Stimulated activated CD8-positive, alpha-beta memory T cell treated with anti-CD3 and anti-CD28 coated beads, Interleukin-7, amount 100 ng/mL, for 4 hours (primary cell): ENCODE data around the gene LRRTM4.

Experiments used
- DNase-seq, 2 donors: peaks; one replicate each; pipeline ENCODE4 v3.0.0-alpha.2; 2020; ENCODE audit warnings: low read depth in 2 of 2

Gene LRRTM4

GRCh38 chr2:77521931-77522470, at the start of gene LRRTM4:
Gene LRRTM4, minus strand, starts transcription at chr2:77522376.
- no peak for DNase-seq

DNA sequence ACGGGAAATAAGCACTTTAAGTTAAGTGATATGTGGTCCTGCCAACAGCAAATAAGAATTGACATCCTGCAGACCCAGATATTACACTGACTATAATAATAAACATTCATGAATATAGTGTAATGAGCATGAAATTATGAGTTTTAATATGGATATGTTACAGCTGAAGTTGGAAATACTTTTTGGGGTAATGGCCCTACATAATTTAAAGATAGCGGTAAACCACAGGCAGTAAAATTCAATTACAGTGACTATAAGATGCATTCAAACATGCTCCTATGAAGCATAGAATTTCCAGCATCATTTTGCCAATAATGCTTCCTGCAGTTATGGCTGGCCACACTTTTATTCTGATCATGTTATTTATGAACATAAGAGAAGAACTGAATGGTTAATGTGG, 49.4 kb upstream of the LRRTM4 start:
- DNase-seq, result no peak

GRCh38 chr2:77567723-77568122, 45.5 kb upstream of the LRRTM4 start:
- DNase-seq, result no peak

- DNase-seq, result no peak
Observed at GRCh38 chr2:77566582-77566981, 44.4 kb upstream of the LRRTM4 start.

DNA sequence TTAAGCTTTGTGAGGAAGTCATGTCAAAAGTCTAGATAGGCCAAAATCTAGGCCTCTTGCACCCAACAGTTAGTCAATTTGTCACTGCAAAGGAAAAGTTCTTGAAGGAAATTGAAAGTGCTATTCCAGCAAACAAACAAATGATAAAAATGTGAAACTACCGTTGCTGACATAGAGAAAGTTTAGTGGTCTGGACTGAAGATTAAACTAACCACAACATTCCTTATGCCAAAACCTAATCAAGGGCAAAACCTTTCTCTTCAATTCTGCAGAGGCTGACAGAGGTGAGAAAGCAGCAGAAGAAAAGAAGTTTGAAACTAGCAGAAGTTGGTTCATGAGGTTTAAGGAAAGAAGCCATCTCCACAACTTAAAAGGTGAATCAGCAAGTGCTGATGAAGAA, 44.0 kb upstream of the LRRTM4 start:
- DNase-seq, result no peak

GRCh38 chr2:77552956-77553355, 30.8 kb upstream of the LRRTM4 start:
- no peak for DNase-seq

DNA sequence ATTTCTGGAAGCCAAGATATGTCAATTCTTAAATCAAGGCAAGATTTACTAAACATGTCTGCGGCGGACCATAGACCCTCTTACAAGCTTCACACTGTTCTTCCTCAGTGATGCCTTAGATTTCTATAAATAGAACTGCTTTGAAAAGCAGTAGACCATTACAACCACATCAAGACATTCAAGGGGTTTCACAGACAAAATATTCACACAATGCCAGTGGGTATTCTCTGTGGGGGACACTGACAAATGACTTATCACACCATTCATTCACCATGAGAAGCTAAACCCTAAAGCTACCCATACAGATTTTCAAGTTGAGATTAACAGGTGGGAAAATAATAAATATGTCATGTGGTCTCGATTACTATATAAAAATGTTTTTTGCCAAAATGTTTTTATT, 15.9 kb upstream of the LRRTM4 start:
- DNase-seq, result no peak

DNA sequence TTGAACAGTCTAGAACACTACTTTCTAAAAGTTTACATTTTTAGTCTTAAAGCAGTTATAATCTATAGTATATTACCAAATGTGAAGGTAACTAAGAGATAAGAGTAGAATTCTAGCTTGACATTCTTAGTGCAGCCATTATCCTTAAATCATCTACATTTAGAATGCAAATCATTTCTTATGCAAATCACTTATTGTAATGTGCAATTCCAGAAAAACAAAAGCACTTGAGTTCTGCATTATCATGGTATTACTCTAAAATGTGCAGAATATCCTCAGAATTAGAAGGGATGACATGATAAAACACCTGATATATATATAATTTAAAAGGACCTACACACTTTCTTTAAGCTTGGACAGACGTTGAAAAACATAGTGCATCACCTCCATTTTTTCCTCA, 712 bp upstream of the LRRTM4 start:
- no peak for DNase-seq

- no peak for DNase-seq
Observed at GRCh38 chr2:77521548-77521891, 656 bp downstream of the LRRTM4 start.

DNA sequence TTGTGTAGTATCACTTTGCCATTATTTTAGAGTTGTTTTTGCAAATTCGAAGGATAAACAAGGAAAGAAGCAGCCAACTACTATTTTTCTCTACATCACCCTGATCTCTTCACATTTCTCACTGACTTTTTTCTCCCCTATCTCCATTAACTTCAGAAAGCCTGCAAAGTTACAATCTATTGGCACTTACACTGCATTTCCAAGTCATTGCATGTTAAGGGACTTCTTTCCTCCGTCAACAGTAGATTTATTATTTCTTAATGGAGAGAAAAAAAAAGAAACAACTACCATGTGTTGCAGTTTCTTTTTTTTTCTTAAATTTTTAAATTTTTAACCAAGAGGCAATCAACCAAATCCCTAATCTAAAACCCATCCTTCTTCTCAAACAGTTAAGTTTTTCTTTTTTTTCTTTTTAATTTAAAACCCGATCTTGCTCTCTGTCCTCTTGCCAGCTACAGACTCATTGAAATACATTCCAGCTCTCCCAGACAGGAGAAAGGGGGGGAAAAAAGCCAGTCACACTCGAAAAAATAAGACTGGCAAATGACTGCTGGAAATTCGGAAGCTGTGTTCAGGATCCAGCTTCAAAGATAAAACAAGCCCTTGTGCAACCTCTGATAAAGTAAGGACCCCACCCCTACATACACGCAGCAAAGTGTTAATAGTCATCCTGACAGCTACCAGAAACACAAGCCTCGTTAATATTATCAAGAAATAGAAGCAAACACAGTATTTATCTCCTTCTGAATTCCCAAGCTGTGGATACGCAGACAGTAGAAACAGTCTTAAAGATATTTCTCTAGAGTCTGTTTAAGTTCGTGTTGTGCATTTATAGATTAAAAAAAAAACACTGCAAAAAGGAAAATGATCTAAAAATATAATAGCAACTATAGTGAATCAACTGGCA, 1.3 kb downstream of the LRRTM4 start:
- DNase-seq, result no peak

DNA sequence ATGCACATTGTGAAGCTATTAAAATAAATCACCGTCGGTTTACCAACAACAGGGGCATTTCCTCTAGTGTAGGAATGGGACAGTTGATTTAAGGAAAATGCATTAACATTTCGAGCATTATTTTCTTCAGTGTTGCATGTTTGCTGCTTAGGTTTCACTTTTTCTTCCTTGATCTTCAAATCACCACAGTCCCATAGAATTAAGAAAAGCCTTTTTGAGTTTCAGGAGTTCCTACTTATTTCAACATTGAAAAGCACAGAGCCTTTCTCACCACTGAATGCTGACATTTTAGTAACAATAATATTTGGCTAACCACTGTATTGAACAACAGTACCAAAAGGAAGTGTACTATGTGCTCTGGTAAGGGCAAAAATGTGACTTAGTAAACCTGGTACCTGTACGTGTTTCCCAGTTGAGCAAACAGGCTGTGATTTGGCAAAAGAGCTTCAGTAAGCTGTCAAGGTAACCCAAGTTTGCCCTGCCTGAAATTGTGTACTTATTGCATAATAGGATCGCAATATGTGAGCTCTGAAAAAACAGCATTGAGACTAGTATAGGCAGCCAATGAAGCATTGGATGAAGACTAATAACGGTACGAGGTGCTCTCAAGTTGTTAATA, 2.2 kb downstream of the LRRTM4 start:
- no peak for DNase-seq

- no peak for DNase-seq
Observed at GRCh38 chr2:77519164-77519887, 2.9 kb downstream of the LRRTM4 start.

DNA sequence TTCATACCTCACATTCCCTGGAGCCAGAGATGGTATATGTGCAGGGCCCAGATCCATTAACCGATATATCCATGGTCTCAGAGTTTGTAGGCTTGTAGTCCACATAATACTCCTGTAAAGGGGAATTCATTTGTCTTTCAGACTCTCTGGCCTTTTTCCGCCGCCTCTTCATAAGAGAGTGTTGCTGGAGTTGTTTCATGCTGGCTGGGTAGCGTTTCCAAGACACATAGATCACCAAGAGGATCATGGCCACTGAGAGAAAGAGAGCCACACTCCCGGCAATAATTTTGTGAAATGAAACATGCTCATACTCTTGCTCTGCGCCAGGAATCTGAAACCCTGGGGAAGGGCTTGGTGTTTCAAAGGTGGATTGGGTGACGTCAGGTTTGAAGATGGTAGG, 3.9 kb downstream of the LRRTM4 start:
- DNase-seq, result no peak

DNA sequence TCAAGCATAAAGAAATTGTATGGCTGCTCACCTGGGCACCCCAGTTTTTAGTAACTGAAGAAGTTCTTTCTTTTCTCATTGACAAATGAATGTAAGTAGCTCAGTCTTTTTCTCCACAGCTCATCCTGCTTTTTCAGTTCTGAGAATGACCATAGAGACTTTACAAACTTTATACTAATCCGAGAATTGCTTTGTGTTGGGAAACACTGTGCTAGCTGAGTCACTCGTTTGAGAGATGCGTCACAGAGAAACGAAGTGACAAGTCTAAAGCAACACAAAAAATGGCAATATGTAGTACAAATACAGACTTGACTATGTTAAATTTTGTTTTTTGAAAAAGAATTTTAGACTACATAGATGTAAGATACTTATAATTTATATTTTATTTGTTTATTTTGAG, 9.0 kb downstream of the LRRTM4 start:
- no peak for DNase-seq

DNA sequence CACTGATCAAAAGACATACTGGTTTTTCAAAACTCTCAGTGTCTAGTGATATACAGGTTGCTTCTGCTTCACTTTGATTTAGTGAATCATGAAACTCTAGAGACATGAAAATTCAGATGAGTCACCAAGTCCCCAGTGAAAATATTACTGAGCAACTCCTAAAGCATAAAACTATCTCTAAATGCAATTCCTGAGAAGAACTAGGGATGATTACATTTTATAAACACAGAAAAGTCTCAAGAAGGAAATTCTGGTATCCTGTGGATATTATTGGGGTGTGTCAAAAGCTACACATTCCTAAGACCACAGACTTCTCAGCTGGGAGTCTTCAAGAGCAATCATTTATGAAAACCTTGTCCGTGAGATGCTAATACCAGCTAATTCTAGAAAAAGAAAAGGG, 9.7 kb downstream of the LRRTM4 start:
- no peak for DNase-seq

GRCh38 chr2:77508511-77508910, 13.7 kb downstream of the LRRTM4 start:
- no peak for DNase-seq

GRCh38 chr2:77507657-77508056, 14.5 kb downstream of the LRRTM4 start:
- DNase-seq, result no peak

GRCh38 chr2:77488141-77488540, 34.0 kb downstream of the LRRTM4 start:
- no peak for DNase-seq

DNA sequence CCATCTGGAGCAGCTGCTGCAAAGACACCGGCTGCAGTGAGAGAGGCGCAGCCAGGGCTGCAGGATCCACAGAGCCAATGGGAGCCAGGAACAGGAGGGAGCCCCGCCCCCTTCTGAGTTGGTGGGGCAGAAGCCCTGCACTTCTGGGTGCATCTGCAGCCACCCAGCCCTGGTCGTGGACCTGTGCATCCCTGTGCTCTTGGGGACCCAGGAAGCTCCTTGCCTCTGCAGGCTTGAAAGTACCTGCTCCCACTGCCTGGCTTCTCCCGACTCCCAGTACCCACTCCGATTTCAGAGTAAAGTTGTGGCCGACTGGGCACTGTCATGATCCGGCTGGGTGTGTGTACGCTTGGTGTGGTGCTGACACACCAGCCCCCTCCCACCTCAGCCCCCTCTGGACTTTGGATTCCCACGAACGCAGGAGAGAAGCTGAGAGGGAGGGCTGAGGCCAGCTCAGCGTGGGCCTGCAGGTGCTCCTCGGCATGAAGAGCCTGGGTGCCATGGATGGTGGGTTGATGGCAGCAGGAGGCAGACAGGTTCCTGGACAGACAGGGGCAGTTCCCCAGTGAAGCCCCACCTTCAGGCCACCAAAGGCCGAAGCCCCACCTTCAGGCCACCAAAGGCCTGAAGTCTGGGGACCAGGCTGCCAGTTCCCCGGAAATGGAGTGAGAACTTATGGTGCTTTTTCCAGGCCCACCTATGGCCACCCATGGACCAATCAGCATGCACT, 34.9 kb downstream of the LRRTM4 start:
- no peak for DNase-seq

- DNase-seq, result no peak
Observed at GRCh38 chr2:77484026-77484425, 38.1 kb downstream of the LRRTM4 start.

DNA sequence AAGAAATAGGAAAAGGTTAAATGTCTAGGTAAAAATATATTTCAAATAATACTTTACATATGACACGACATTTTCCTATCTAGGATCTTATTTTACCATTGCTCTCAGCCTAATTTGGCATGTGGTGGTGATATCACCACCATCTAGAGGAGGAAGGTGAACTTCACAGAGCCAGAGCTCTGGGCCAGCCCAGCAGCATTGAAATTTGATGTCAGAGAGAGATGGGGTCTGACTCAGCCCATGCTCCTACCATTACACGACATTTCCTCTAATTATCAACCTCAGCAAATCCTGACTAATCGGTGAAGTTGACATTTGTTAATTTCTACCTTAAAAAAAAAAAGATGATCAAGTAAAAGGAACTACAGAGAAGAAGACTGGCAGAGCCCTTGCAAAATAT, 42.3 kb downstream of the LRRTM4 start:
- no peak for DNase-seq

DNA sequence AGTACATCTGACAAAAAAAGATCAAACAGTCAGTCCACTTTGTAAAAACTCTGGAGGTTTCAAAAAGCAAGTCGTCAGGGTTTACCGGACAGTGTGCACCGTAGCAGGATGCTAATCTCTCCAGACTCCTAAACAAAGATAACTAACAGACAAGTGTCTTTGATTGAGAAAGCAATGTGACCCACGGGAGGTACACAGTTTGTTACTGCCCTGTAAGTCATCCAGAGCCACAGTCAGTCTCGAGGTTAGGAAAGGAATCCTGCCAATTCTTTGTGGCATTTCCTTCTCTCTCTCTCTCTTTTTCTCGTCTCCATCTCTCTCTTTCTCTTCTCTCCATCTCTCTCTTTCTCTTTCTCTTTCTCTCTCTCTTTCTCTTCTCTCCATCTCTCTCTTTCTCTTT, 42.8 kb downstream of the LRRTM4 start:
- DNase-seq, result no peak
